ENCODE data around the gene APH1A. TPM values are rescaled to one million over a fixed set of nuclear protein-coding genes. Genes with fewer than 3 reads are reported as not detected.
A peak's percentile ranks its signal among the peaks of the same experiment; 100 is the strongest.

The APH1A gene
- polyA plus RNA-seq, 3 donors, result 83.7 to 134 (median 83.9) TPM

DNA sequence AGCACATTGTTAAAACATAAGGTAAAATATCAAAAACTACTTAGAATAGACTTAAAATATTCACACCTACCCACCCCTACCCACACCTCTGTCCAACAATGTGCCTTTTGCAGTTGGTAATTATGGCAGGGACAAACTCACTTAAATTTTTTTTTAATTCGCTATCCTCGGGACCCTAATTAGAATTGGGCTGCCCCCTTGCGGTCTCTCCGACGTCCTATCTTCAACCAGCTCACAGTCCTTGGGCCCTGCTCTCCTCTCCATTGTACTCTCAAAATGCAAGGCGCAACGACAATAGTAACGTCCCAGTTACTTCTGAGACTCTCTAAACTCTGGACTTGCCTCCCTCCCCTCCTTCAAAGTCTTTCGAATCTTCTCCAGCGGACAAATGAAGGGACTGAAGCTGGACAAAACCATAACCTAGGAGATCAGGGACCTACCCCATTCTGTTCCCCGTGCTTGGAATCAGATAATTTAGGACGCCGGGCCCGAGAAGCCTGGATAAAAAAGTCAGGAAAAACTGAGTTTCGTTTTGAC, 12.5 kb upstream of the APH1A start:
- peak overlapping the region; percentile 87 for H2AFZ ChIP-seq (ENCODE audit: insufficient read depth, low read depth, low read length, poor library complexity, severe bottlenecking)
- H3K36me3 Mint-ChIP-seq, result peaks cover 8 to 14% of the 10 kb centered on the region in 2 donors
- H3K27ac Mint-ChIP-seq, result peak overlapping the region in 5 of 7 donors; percentile 26 to 81 (median 51)
- WGBS (ENCODE audit: insufficient coverage), result 0% methylated on average over 13 of the region's 15 CpGs
- peak overlapping the region; percentile 81 for H3K4me2 ChIP-seq (replicated peaks; ENCODE audit: extremely low read depth, low read length, poor library complexity, severe bottlenecking)
- H3K4me1 Mint-ChIP-seq, result peaks cover 17% of the 10 kb centered on the region
- H3K4me3 ChIP-seq (replicated peaks in 1 of 3; ENCODE audit: low read depth in 2 of 3, low read length in 3 of 3), result peak overlapping the region; percentile 32 to 78 (median 49)
- intact Hi-C loops (cut with micrococcal nuclease), result loop anchor here in 1 of 2 donors (2.0 kb wide), 1 partner anchor 24 kb away; the partner anchor contains the start of gene CA14
- TF ChIP-seq, protein P1, sequence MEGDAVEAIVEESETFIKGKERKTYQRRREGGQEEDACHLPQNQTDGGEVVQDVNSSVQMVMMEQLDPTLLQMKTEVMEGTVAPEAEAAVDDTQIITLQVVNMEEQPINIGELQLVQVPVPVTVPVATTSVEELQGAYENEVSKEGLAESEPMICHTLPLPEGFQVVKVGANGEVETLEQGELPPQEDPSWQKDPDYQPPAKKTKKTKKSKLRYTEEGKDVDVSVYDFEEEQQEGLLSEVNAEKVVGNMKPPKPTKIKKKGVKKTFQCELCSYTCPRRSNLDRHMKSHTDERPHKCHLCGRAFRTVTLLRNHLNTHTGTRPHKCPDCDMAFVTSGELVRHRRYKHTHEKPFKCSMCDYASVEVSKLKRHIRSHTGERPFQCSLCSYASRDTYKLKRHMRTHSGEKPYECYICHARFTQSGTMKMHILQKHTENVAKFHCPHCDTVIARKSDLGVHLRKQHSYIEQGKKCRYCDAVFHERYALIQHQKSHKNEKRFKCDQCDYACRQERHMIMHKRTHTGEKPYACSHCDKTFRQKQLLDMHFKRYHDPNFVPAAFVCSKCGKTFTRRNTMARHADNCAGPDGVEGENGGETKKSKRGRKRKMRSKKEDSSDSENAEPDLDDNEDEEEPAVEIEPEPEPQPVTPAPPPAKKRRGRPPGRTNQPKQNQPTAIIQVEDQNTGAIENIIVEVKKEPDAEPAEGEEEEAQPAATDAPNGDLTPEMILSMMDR (IDR thresholded peaks at IDR 0.05), result peak; percentile 77
- peak overlapping the region; percentile 10 for H3K9ac ChIP-seq (ENCODE audit: insufficient read depth, low read length, poor library complexity, severe bottlenecking)
- H3K4me1 ChIP-seq (ENCODE audit: control insufficient read depth in 1 of 2, insufficient read depth in 2 of 2, low read length in 2 of 2), result peaks cover 19% of the 10 kb centered on the region in 2 donors
- peaks cover 8 to 9% of the 10 kb centered on the region in 2 donors for H3K9me3 ChIP-seq (replicated peaks in 1 of 2; ENCODE audit: control insufficient read depth in 1 of 2, insufficient read depth in 1 of 2, low read length in 2 of 2)
- DNase-seq, result peak; percentile 41 to 64 (median 59)
- H3K9me3 Mint-ChIP-seq, result peaks cover 5 to 13% (median 8%) of the 10 kb centered on the region in 7 donors
- no peaks in the 10 kb centered on the region for H3K36me3 ChIP-seq (replicated peaks in 1 of 2; ENCODE audit: control insufficient read depth in 1 of 2, insufficient read depth in 2 of 2, low read length in 2 of 2)
- H4K20me1 ChIP-seq (ENCODE audit: insufficient read depth, low read length), result no peaks in the 10 kb centered on the region
- peaks cover 18 to 37% of the 10 kb centered on the region in 2 donors for H3K27me3 ChIP-seq (ENCODE audit: control insufficient read depth in 2 of 2, insufficient read depth in 2 of 2, low read length in 2 of 2)
- H3K27ac ChIP-seq (ENCODE audit: low read depth in 1 of 2, low read length in 2 of 2), result no peak overlapping the region
- no peaks in the 10 kb centered on the region for H3K79me2 ChIP-seq (ENCODE audit: insufficient read depth, low read length)
- H3K27me3 Mint-ChIP-seq (ENCODE audit: low read depth in 3 of 3), result peaks cover 30 to 43% (median 41%) of the 10 kb centered on the region in 3 donors
- H3K4me3 Mint-ChIP-seq, result peak overlapping the region; percentile 95 to 97

GRCh38 chr1:150280138-150280707, 11.4 kb upstream of the APH1A start:
- Histone ChIP-seq H3K27ac (ENCODE audit: low read depth in 1 of 2, low read length in 2 of 2) (no peak overlapping the region), H3K4me2 (replicated peaks; ENCODE audit: extremely low read depth, low read length, poor library complexity, severe bottlenecking) (no peak overlapping the region), H3K79me2 (ENCODE audit: insufficient read depth, low read length) (no peaks in the 10 kb centered on the region), H3K4me3 (replicated peaks in 1 of 3; ENCODE audit: low read depth in 2 of 3, low read length in 3 of 3) (no peak overlapping the region), H3K9me3 (replicated peaks in 1 of 2; ENCODE audit: control insufficient read depth in 1 of 2, insufficient read depth in 1 of 2, low read length in 2 of 2) (peaks cover 8 to 9% of the 10 kb centered on the region in 2 donors), H3K27me3 (ENCODE audit: control insufficient read depth in 2 of 2, insufficient read depth in 2 of 2, low read length in 2 of 2) (peaks cover 18 to 35% of the 10 kb centered on the region in 2 donors), H3K4me1 (ENCODE audit: control insufficient read depth in 1 of 2, insufficient read depth in 2 of 2, low read length in 2 of 2) (peaks cover 19% of the 10 kb centered on the region in 2 donors), H2AFZ (ENCODE audit: insufficient read depth, low read depth, low read length, poor library complexity, severe bottlenecking) (no peak overlapping the region), H3K9ac (ENCODE audit: insufficient read depth, low read length, poor library complexity, severe bottlenecking) (no peak overlapping the region), H4K20me1 (ENCODE audit: insufficient read depth, low read length) (no peaks in the 10 kb centered on the region), H3K36me3 (replicated peaks in 1 of 2; ENCODE audit: control insufficient read depth in 1 of 2, insufficient read depth in 2 of 2, low read length in 2 of 2) (no peaks in the 10 kb centered on the region)
- intact Hi-C loops (cut with micrococcal nuclease), result loop anchor here in 1 of 2 donors (2.0 kb wide), 1 partner anchor 23 kb away; the partner anchor contains the start of gene CA14
- no peak for DNase-seq
- TF ChIP-seq, protein P1 (IDR thresholded peaks at IDR 0.05), result no peak
- WGBS (ENCODE audit: insufficient coverage), result 93% methylated on average over 5 of the region's 6 CpGs
- peaks cover 17% of the 10 kb centered on the region for H3K4me1 Mint-ChIP-seq
- H3K27me3 Mint-ChIP-seq (ENCODE audit: low read depth in 3 of 3), result peaks cover 27 to 40% (median 40%) of the 10 kb centered on the region in 3 donors
- H3K9me3 Mint-ChIP-seq, result peaks cover 5 to 13% (median 8%) of the 10 kb centered on the region in 7 donors
- peaks cover 8 to 20% of the 10 kb centered on the region in 2 donors for H3K36me3 Mint-ChIP-seq
- no peak overlapping the region for H3K27ac Mint-ChIP-seq
- peak overlapping the region in 1 of 2 donors; percentile 5 for H3K4me3 Mint-ChIP-seq
